ENCODE measurements around the gene MED31.
"Not testable (repeated sequence)": the region's sequence is repeated elsewhere in the genome, so short reads cannot be mapped to it uniquely, and the experiment has no call there.

Gene MED31

DNA sequence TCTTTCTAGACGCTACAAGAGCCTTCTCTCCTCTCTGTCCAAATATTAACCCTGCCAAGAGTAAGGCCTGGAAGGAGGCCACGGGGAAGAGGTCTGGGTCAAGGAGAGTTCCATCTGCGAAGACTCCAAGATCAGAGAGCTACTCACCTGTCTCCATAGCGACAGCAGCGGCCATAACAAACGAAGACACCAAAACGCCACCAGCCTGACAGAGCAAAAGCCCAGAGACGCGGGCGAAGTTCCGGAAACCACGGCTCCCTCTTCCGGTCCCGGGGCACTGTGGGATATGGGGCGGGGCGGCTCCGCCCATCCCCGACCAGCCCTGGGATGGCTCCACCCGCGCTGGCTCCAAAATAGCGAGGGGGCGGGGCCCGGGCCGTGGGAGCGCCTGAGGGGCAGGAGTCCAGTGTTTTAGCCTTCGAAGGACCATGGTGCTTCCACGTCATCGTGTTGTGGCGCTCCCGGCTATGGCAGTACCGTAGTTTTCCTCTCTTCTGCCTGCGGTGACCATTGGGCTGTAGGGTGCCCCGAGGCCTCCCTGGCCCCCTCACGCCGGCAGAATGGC lies at the start of gene MED31, which contains the start of gene C17orf100:
TSS of gene MED31 (minus strand) at position 252 of the 565 bp plus-strand sequence. CDS start at position 175, 77 bp downstream.
TSS of gene C17orf100 (plus strand) at position 409 of the 565 bp plus-strand sequence. CDS start at position 561, 152 bp downstream.
- Mint-ChIP-seq H3K9me3 (no peaks in the 10 kb centered on the region), H3K36me3 (peaks cover 0 to 23% of the 10 kb centered on the region in 2 donors), H3K4me3 (peak within 1 kb of the TSS; percentile 98), H3K27me3 (no peaks in the 10 kb centered on the region), H3K27ac (peak within 1 kb of the TSS; percentile 99), H3K4me1 (peaks cover 28 to 62% of the 10 kb centered on the region in 2 donors)
- peak; percentile 93 for DNase-seq
- ATAC-seq (replicated peaks), result peak; percentile 97 to 98

DNA sequence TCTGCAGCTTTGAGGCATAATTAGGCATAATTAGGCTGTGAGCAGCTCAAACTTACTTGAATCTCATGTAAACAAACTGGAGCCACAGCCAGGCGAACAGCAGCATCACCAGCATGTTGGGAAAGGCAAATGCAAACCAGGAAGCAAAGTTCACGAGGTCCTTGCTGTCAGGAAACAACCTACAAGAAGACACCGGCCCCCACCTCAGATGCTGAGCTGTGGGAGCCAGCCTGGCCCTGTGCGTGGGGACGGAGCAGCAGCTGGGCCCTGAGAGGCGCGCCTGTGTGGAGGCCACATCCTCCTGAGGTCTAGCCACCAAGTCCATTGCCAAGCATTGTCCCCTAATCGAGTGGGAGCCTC lies 49.5 kb upstream of the MED31 start:
- Mint-ChIP-seq H3K27ac (no peak overlapping the region), H3K27me3 (peaks cover 24 to 35% of the 10 kb centered on the region in 2 donors), H3K4me3 (no peak overlapping the region), H3K4me1 (peaks cover 0 to 2% of the 10 kb centered on the region in 2 donors), H3K36me3 (no peaks in the 10 kb centered on the region), H3K9me3 (no peaks in the 10 kb centered on the region)
- DNase-seq (no peak), ATAC-seq (replicated peaks) (no peak)

DNA sequence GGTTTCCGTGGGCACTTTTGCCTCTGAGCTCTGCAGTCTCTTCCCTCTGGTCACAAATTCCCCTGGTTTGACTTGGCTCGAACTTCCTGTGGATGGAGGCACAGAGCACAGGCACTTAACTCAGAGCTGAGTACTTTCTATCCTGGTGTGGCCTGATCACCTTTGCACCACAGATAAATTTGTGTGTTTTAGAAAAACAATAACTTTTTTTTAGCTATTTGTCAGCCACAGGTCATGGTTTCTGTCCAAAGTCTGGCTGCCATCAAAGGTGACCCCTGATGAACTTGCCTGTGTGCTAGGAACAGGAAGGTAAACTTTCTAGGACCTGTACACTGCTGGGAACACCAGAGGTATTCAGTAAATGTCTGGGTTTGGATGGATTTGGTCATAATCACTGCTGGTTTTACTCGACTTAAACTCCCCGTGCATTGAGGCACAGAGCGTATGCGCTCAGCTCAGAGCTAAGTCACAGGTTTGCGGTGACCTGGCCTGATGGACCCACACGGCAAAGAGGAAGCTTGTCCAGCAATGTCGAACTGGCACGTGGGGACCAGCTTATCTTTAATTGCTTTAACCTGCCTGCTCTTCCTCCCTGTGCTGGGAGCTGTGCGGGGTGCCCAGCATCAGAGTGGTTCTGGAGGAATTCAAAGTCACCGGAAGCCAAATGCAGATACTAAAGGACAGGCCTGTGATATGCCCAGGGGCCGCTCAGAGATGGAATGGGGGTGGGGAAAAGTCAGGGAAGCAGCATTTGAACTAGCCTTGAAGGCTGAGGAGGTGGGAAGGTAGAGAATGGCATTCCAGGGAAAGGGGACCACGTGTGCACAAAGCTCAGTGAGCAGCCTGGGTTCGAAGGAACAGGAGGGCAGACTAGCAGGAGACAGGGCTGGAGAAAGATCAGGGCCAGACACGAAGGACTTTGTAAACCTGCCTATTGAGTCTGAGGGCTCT lies 48.9 kb upstream of the MED31 start:
- no peaks in the 10 kb centered on the region for H3K9me3 Mint-ChIP-seq
- DNase-seq, result no peak
- no peak for ATAC-seq (replicated peaks)
- H3K27ac Mint-ChIP-seq, result no peak overlapping the region
- peaks cover 25 to 41% of the 10 kb centered on the region in 2 donors for H3K27me3 Mint-ChIP-seq
- peaks cover 0 to 2% of the 10 kb centered on the region in 2 donors for H3K4me1 Mint-ChIP-seq
- no peak overlapping the region for H3K4me3 Mint-ChIP-seq
- H3K36me3 Mint-ChIP-seq, result no peaks in the 10 kb centered on the region

DNA sequence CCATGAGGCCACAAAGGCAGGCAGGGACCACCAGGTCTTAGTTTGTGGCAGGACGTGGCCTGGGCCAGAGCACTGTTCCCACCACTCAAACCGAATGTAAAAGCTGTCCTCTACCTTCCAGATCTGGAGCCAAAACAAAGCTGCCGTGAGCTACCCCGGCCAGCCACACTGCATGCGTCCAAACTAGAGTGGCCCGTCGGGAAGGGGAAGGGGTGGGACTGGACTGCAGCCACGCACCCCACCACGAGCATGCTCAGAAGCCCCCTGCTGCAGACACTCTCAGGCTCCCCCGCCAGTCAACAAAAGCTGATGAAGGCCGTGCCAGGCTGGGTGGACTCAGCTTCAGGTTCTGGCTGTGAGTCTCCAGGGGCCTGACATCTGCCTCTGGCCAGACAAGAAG lies 46.6 kb upstream of the MED31 start:
- H3K27ac Mint-ChIP-seq, result no peak overlapping the region
- ATAC-seq (replicated peaks), result no peak
- no peaks in the 10 kb centered on the region for H3K9me3 Mint-ChIP-seq
- no peak for DNase-seq
- H3K4me1 Mint-ChIP-seq, result peaks cover 0 to 2% of the 10 kb centered on the region in 2 donors
- no peak overlapping the region for H3K4me3 Mint-ChIP-seq
- peaks cover 18 to 28% of the 10 kb centered on the region in 2 donors for H3K27me3 Mint-ChIP-seq
- no peaks in the 10 kb centered on the region for H3K36me3 Mint-ChIP-seq

DNA sequence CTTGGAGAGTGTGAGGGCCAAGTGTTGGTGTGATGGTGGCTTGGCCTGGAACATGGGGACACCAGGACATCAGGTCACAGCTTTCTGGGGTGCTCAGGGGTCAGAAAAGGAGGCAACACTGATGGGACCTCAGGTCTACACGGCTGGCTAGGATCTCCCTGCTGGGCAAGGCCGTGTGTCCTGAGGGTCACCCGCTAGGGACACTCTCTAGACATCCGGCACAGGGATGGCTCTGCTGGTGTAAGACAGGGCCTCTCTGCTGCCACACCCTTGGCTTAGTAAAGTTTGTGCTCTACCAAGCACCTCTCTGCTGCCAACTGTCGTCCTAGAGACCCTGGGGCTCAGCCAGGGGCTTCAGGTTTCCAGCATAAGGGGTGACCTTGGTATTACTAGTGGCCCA lies 45.5 kb upstream of the MED31 start:
- no peaks in the 10 kb centered on the region for H3K36me3 Mint-ChIP-seq
- peaks cover 0 to 4% of the 10 kb centered on the region in 2 donors for H3K4me1 Mint-ChIP-seq
- ATAC-seq (replicated peaks) (no peak), DNase-seq (no peak)
- H3K27me3 Mint-ChIP-seq, result peaks cover 23 to 36% of the 10 kb centered on the region in 2 donors
- no peaks in the 10 kb centered on the region for H3K9me3 Mint-ChIP-seq
- no peak overlapping the region for H3K4me3 Mint-ChIP-seq
- no peak overlapping the region for H3K27ac Mint-ChIP-seq

GRCh38 chr17:6695565-6695964 lies 44.2 kb upstream of the MED31 start:
- H3K9me3 Mint-ChIP-seq, result no peaks in the 10 kb centered on the region
- peaks cover 0 to 5% of the 10 kb centered on the region in 2 donors for H3K4me1 Mint-ChIP-seq
- DNase-seq, result no peak
- H3K4me3 Mint-ChIP-seq, result no peak overlapping the region
- no peak overlapping the region for H3K27ac Mint-ChIP-seq
- H3K27me3 Mint-ChIP-seq, result peaks cover 35 to 48% of the 10 kb centered on the region in 2 donors
- no peaks in the 10 kb centered on the region for H3K36me3 Mint-ChIP-seq
- no peak for ATAC-seq (replicated peaks)

DNA sequence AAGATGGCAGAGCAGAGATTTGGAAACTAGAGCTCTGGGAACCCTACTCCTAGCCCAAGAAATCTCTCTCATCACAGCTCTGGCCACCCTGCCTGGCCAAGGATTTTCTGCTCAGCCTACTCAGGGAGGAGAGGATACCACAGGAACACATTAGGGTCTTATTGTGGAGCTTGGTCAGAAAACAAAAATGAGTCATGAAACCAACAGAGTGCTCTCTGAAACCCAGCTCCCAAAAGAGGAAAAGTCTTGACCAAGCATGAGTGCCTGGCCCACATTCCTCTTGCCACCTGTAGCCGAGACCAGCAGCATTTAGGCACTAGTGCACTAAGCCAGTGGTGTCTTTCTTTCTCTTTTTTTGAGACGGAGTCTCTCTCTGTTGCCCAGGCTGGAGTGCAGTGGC lies 43.6 kb upstream of the MED31 start:
- Mint-ChIP-seq H3K9me3 (no peaks in the 10 kb centered on the region), H3K4me1 (peaks cover 0 to 5% of the 10 kb centered on the region in 2 donors), H3K36me3 (no peaks in the 10 kb centered on the region), H3K27ac (no peak overlapping the region), H3K4me3 (no peak overlapping the region), H3K27me3 (peaks cover 40 to 53% of the 10 kb centered on the region in 2 donors)
- DNase-seq (no peak), ATAC-seq (replicated peaks) (no peak)

DNA sequence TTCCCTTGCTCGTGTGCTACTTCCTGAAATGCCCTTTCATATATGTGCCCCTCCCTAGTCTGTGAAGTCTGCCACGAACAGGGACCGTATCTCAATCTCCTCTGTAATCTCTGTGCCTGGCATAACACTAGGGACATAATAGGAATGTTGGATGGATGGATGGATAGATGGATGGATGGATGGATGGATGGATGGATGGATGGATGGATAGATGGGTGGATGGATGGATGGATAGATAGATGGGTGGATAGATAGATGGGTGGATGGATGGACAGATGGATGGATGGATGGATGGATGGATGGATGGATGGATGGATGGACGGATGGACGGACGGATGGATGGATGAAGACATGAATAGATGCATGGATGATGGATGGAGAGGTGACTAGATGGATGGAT lies 40.6 kb upstream of the MED31 start:
- not testable (repeated sequence) for H3K9me3 Mint-ChIP-seq; H3K36me3 Mint-ChIP-seq; H3K4me1 Mint-ChIP-seq; H3K27ac Mint-ChIP-seq; H3K4me3 Mint-ChIP-seq; ATAC-seq (replicated peaks); DNase-seq
- H3K27me3 Mint-ChIP-seq, result peaks cover 47 to 61% of the 10 kb centered on the region in 2 donors

DNA sequence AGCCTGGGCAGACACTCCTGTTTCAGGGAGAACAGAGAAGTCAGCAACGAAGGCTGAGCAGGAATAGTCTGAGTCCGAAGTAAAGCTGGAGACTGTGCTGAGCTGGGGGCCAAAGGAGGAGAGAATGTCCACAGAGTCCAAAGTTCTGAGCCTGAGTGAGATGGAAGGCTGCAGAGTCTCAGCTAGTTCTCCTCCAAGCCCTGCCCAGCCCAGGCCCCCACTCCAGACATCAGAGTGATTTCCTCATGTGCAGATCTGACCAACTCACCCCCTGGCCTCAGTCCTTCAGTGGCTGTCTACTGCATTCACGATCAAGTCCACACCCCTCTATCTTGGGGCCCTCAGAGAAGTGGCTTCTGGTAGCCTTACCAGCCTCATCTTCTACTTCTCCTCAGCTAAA lies 40.1 kb upstream of the MED31 start:
- H3K36me3 Mint-ChIP-seq, result no peaks in the 10 kb centered on the region
- H3K4me3 Mint-ChIP-seq, result no peak overlapping the region
- H3K27ac Mint-ChIP-seq, result no peak overlapping the region
- no peaks in the 10 kb centered on the region for H3K9me3 Mint-ChIP-seq
- H3K27me3 Mint-ChIP-seq, result peaks cover 46 to 57% of the 10 kb centered on the region in 2 donors
- DNase-seq (no peak), ATAC-seq (replicated peaks) (no peak)
- H3K4me1 Mint-ChIP-seq, result peaks cover 0 to 5% of the 10 kb centered on the region in 2 donors

GRCh38 chr17:6690641-6691040 lies 39.2 kb upstream of the MED31 start:
- H3K27ac Mint-ChIP-seq, result no peak overlapping the region

DNA sequence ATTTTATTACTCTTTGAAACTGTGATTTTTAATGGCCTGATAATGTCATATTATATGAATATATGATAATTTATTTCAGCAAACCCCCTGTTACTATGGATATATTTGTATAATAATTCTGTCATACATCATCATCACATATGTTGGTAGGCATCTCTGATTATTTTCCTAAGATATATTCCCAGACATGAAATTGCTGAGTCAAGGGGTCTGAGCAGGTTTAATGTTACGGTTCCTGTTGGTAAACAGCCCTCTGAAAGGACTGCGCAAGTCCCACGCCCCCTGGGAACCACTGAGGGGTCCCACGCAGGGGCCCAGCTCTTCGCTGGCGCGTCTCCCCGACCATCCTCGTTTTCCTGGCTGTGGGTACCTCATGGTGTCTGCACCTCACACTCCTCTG lies 37.5 kb upstream of the MED31 start:
- Mint-ChIP-seq H3K4me3 (no peak overlapping the region), H3K27ac (no peak overlapping the region), H3K36me3 (peaks cover 6 to 12% of the 10 kb centered on the region in 2 donors), H3K4me1 (peaks cover 0 to 5% of the 10 kb centered on the region in 2 donors), H3K27me3 (peaks cover 47 to 50% of the 10 kb centered on the region in 2 donors), H3K9me3 (no peaks in the 10 kb centered on the region)
- DNase-seq (no peak), ATAC-seq (replicated peaks) (no peak)

More at GRCh38 chr17:6690641-6691040, 39.2 kb upstream of the MED31 start:
- Mint-ChIP-seq H3K36me3 (peaks cover 1 to 4% of the 10 kb centered on the region in 2 donors), H3K4me1 (peaks cover 0 to 5% of the 10 kb centered on the region in 2 donors), H3K9me3 (no peaks in the 10 kb centered on the region), H3K4me3 (no peak overlapping the region), H3K27me3 (peaks cover 43 to 48% of the 10 kb centered on the region in 2 donors)
- ATAC-seq (replicated peaks) (no peak), DNase-seq (no peak)

DNA sequence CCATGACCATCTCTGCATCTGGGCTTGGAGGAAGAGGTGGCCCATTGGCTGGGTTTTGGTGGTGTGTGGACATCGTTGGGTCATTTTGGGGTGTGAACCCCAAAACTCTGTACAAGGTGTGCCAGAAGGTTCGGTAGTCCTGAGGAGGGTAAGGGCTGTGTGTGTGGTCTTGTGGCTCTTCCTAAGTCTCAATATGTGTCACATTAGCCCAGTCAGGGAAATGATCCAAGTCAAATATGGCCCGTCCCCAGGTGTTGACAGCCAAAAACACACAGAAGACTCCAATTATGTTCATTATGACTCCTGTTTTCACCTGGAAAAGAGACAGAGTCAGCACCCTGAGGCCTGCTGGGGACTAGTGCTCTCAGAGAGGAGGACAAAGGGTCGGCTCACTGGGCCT lies 34.6 kb upstream of the MED31 start:
- Mint-ChIP-seq H3K4me3 (no peak overlapping the region), H3K36me3 (peaks cover 6 to 12% of the 10 kb centered on the region in 2 donors), H3K4me1 (peaks cover 0 to 1% of the 10 kb centered on the region in 2 donors), H3K27ac (no peak overlapping the region), H3K9me3 (no peaks in the 10 kb centered on the region), H3K27me3 (peaks cover 38 to 47% of the 10 kb centered on the region in 2 donors)
- ATAC-seq (replicated peaks), result no peak
- no peak for DNase-seq

- peaks cover 31 to 41% of the 10 kb centered on the region in 2 donors for H3K27me3 Mint-ChIP-seq
- no peak overlapping the region for H3K4me3 Mint-ChIP-seq
These were observed 33.7 kb upstream of the MED31 start for GRCh38 chr17:6684881-6685767.

GRCh38 chr17:6684460-6684783 lies 33.0 kb upstream of the MED31 start:
- no peak for ATAC-seq (replicated peaks)
- H3K4me3 Mint-ChIP-seq, result no peak overlapping the region
- H3K36me3 Mint-ChIP-seq, result peaks cover 6 to 12% of the 10 kb centered on the region in 2 donors
- H3K27ac Mint-ChIP-seq, result no peak overlapping the region
- peaks cover 26 to 39% of the 10 kb centered on the region in 2 donors for H3K27me3 Mint-ChIP-seq
- no peaks in the 10 kb centered on the region for H3K4me1 Mint-ChIP-seq
- no peak for DNase-seq
- no peaks in the 10 kb centered on the region for H3K9me3 Mint-ChIP-seq

More at GRCh38 chr17:6684881-6685767, 33.7 kb upstream of the MED31 start:
- H3K9me3 Mint-ChIP-seq, result no peaks in the 10 kb centered on the region
- H3K27ac Mint-ChIP-seq, result no peak overlapping the region
- ATAC-seq (replicated peaks) (no peak), DNase-seq (no peak)
- H3K36me3 Mint-ChIP-seq, result peaks cover 6 to 12% of the 10 kb centered on the region in 2 donors
- no peaks in the 10 kb centered on the region for H3K4me1 Mint-ChIP-seq
